ENCODE data around the gene TXNDC16. TPM values are rescaled to one million over a fixed set of nuclear protein-coding genes. Genes with fewer than 3 reads are reported as not detected.
"Not testable (repeated sequence)": the region's sequence is repeated elsewhere in the genome, so short reads cannot be mapped to it uniquely, and the experiment has no call there.

The TXNDC16 gene
- total RNA-seq, 4 donors from 2014 or later, result 2.8 to 22.3 (median 12.8) TPM

- DNase-seq, result no peak
- no peaks in the 10 kb centered on the region for H3K4me1 ChIP-seq
- intact Hi-C loops (cut with DNase I; ENCODE audit: low total_unique reads), result no loop called here
- no peak overlapping the region for H3K27ac ChIP-seq
- no peak overlapping the region for H3K4me3 ChIP-seq
- H3K36me3 ChIP-seq, result no peaks in the 10 kb centered on the region
- no peak for TF ChIP-seq CTCF (IDR thresholded peaks at IDR 0.05)
- no peak for TF ChIP-seq POLR2A (IDR thresholded peaks at IDR 0.05)
- no peaks in the 10 kb centered on the region for H3K9me3 ChIP-seq
- H3K27me3 ChIP-seq, result no peaks in the 10 kb centered on the region
These were observed 38.0 kb upstream of the TXNDC16 start for GRCh38 chr14:52590318-52590717.

GRCh38 chr14:52589646-52590045 lies 37.3 kb upstream of the TXNDC16 start:
- intact Hi-C loops (cut with DNase I; ENCODE audit: low total_unique reads), result no loop called here
- no peak for DNase-seq
- H3K27ac ChIP-seq, result no peak overlapping the region
- no peaks in the 10 kb centered on the region for H3K9me3 ChIP-seq
- H3K36me3 ChIP-seq, result no peaks in the 10 kb centered on the region
- no peak for TF ChIP-seq POLR2A (IDR thresholded peaks at IDR 0.05)
- no peak for TF ChIP-seq CTCF (IDR thresholded peaks at IDR 0.05)
- no peaks in the 10 kb centered on the region for H3K27me3 ChIP-seq
- no peaks in the 10 kb centered on the region for H3K4me1 ChIP-seq
- no peak overlapping the region for H3K4me3 ChIP-seq

GRCh38 chr14:52583544-52583943 lies 31.2 kb upstream of the TXNDC16 start:
- Histone ChIP-seq H3K27me3 (no peaks in the 10 kb centered on the region), H3K36me3 (no peaks in the 10 kb centered on the region), H3K9me3 (no peaks in the 10 kb centered on the region), H3K27ac (no peak overlapping the region), H3K4me3 (no peak overlapping the region), H3K4me1 (no peaks in the 10 kb centered on the region)
- intact Hi-C loops (cut with DNase I; ENCODE audit: low total_unique reads), result no loop called here
- TF ChIP-seq POLR2A (IDR thresholded peaks at IDR 0.05) (no peak), CTCF (IDR thresholded peaks at IDR 0.05) (no peak)
- no peak for DNase-seq

- H3K4me1 ChIP-seq, result no peaks in the 10 kb centered on the region
- no peaks in the 10 kb centered on the region for H3K9me3 ChIP-seq
- no peak overlapping the region for H3K4me3 ChIP-seq
- H3K27me3 ChIP-seq, result no peaks in the 10 kb centered on the region
- no peak for TF ChIP-seq POLR2A (IDR thresholded peaks at IDR 0.05)
- TF ChIP-seq CTCF (IDR thresholded peaks at IDR 0.05), result no peak
- no peak overlapping the region for H3K27ac ChIP-seq
- no peaks in the 10 kb centered on the region for H3K36me3 ChIP-seq
- no peak for DNase-seq
- intact Hi-C loops (cut with DNase I; ENCODE audit: low total_unique reads), result no loop called here
These were observed 23.6 kb upstream of the TXNDC16 start for GRCh38 chr14:52575858-52576257.

GRCh38 chr14:52568454-52568853 lies 16.1 kb upstream of the TXNDC16 start:
- H3K4me3 ChIP-seq; H3K4me1 ChIP-seq; H3K9me3 ChIP-seq; H3K27me3 ChIP-seq; H3K27ac ChIP-seq; intact Hi-C loops (cut with DNase I; ENCODE audit: low total_unique reads); H3K36me3 ChIP-seq; DNase-seq: not testable (repeated sequence)

GRCh38 chr14:52563120-52563519 lies 10.8 kb upstream of the TXNDC16 start:
- TF ChIP-seq CTCF (IDR thresholded peaks at IDR 0.05), result no peak
- TF ChIP-seq POLR2A (IDR thresholded peaks at IDR 0.05), result no peak
- intact Hi-C loops (cut with DNase I; ENCODE audit: low total_unique reads), result no loop called here
- H3K9me3 ChIP-seq, result no peaks in the 10 kb centered on the region
- no peaks in the 10 kb centered on the region for H3K4me1 ChIP-seq
- no peak overlapping the region for H3K27ac ChIP-seq
- no peak for DNase-seq
- no peak overlapping the region for H3K4me3 ChIP-seq
- H3K27me3 ChIP-seq, result no peaks in the 10 kb centered on the region
- no peaks in the 10 kb centered on the region for H3K36me3 ChIP-seq
